ENCODE data around the gene MEAK7. TPM values are rescaled to one million over a fixed set of nuclear protein-coding genes. Genes with fewer than 3 reads are reported as not detected.

MEAK7 gene
- total and polyA plus RNA-seq, 2 donors (not counting 1 experiment from before 2014, with no cell fraction given), result 17.3 to 23.4 TPM

GRCh38 chr16:84535851-84536250, 31.4 kb upstream of the MEAK7 start:
- Histone ChIP-seq H3K27me3 (ENCODE audit: control insufficient read depth, insufficient read depth, low read length) (no peaks in the 10 kb centered on the region), H3K9ac (ENCODE audit: insufficient read depth, low read length) (no peak overlapping the region), H3K79me2 (ENCODE audit: control insufficient read depth, insufficient read depth, low read length) (no peaks in the 10 kb centered on the region), H3K27ac (ENCODE audit: insufficient read depth, low read length) (no peak overlapping the region), H3K4me1 (ENCODE audit: control insufficient read depth, extremely low read depth, insufficient read depth, low read length) (peaks cover 19% of the 10 kb centered on the region), H3K36me3 (ENCODE audit: control insufficient read depth, insufficient read depth, low read length) (no peaks in the 10 kb centered on the region), H3K4me3 (replicated peaks in 1 of 4; ENCODE audit: control extremely low read depth in 1 of 4, insufficient read depth in 1 of 4, low read depth in 3 of 4, low read length in 4 of 4) (no peak overlapping the region), H4K20me1 (ENCODE audit: control insufficient read depth, extremely low read depth, insufficient read depth, low read length) (no peaks in the 10 kb centered on the region), H3K9me3 (ENCODE audit: control insufficient read depth, insufficient read depth, low read depth, low read length) (no peaks in the 10 kb centered on the region), H3K4me2 (ENCODE audit: extremely low read depth, insufficient read depth, low read length) (no peak overlapping the region), H2AFZ (ENCODE audit: low read length) (no peak overlapping the region)
- no peak for DNase-seq (ENCODE audit: low read depth in 2 of 2)
- TF ChIP-seq CTCF (conservative IDR thresholded peaks at IDR 0.05 in 1 of 2, IDR thresholded peaks at IDR 0.05 in 1 of 2; ENCODE audit: low read depth in 1 of 2, low read length in 2 of 2) (no peak), EZH2 (IDR thresholded peaks at IDR 0.05; ENCODE audit: low read length, missing control alignments) (no peak)

- H3K36me3 ChIP-seq (ENCODE audit: control insufficient read depth, insufficient read depth, low read length), result no peaks in the 10 kb centered on the region
- H3K4me3 ChIP-seq (replicated peaks in 1 of 4; ENCODE audit: control extremely low read depth in 1 of 4, insufficient read depth in 1 of 4, low read depth in 3 of 4, low read length in 4 of 4), result no peak overlapping the region
- no peaks in the 10 kb centered on the region for H3K79me2 ChIP-seq (ENCODE audit: control insufficient read depth, insufficient read depth, low read length)
- H3K4me2 ChIP-seq (ENCODE audit: extremely low read depth, insufficient read depth, low read length), result no peak overlapping the region
- no peak for DNase-seq (ENCODE audit: low read depth in 2 of 2)
- no peaks in the 10 kb centered on the region for H4K20me1 ChIP-seq (ENCODE audit: control insufficient read depth, extremely low read depth, insufficient read depth, low read length)
- no peak overlapping the region for H2AFZ ChIP-seq (ENCODE audit: low read length)
- H3K9me3 ChIP-seq (ENCODE audit: control insufficient read depth, insufficient read depth, low read depth, low read length), result no peaks in the 10 kb centered on the region
- peaks cover 19% of the 10 kb centered on the region for H3K4me1 ChIP-seq (ENCODE audit: control insufficient read depth, extremely low read depth, insufficient read depth, low read length)
- H3K9ac ChIP-seq (ENCODE audit: insufficient read depth, low read length), result no peak overlapping the region
- H3K27ac ChIP-seq (ENCODE audit: insufficient read depth, low read length), result no peak overlapping the region
- H3K27me3 ChIP-seq (ENCODE audit: control insufficient read depth, insufficient read depth, low read length), result no peaks in the 10 kb centered on the region
- TF ChIP-seq EZH2 (IDR thresholded peaks at IDR 0.05; ENCODE audit: low read length, missing control alignments), result no peak
- no peak for TF ChIP-seq CTCF (conservative IDR thresholded peaks at IDR 0.05 in 1 of 2, IDR thresholded peaks at IDR 0.05 in 1 of 2; ENCODE audit: low read depth in 1 of 2, low read length in 2 of 2)
Measured at GRCh38 chr16:84535408-84535807, 30.9 kb upstream of the MEAK7 start.

- Histone ChIP-seq H4K20me1 (ENCODE audit: control insufficient read depth, extremely low read depth, insufficient read depth, low read length) (no peaks in the 10 kb centered on the region), H3K9ac (ENCODE audit: insufficient read depth, low read length) (no peak overlapping the region), H3K27ac (ENCODE audit: insufficient read depth, low read length) (no peak overlapping the region), H2AFZ (ENCODE audit: low read length) (no peak overlapping the region), H3K79me2 (ENCODE audit: control insufficient read depth, insufficient read depth, low read length) (no peaks in the 10 kb centered on the region), H3K27me3 (ENCODE audit: control insufficient read depth, insufficient read depth, low read length) (no peaks in the 10 kb centered on the region), H3K36me3 (ENCODE audit: control insufficient read depth, insufficient read depth, low read length) (no peaks in the 10 kb centered on the region), H3K4me3 (replicated peaks in 1 of 4; ENCODE audit: control extremely low read depth in 1 of 4, insufficient read depth in 1 of 4, low read depth in 3 of 4, low read length in 4 of 4) (no peak overlapping the region), H3K4me2 (ENCODE audit: extremely low read depth, insufficient read depth, low read length) (no peak overlapping the region), H3K9me3 (ENCODE audit: control insufficient read depth, insufficient read depth, low read depth, low read length) (no peaks in the 10 kb centered on the region), H3K4me1 (ENCODE audit: control insufficient read depth, extremely low read depth, insufficient read depth, low read length) (peaks cover 19% of the 10 kb centered on the region)
- TF ChIP-seq EZH2 (IDR thresholded peaks at IDR 0.05; ENCODE audit: low read length, missing control alignments), result no peak
- no peak for TF ChIP-seq CTCF (conservative IDR thresholded peaks at IDR 0.05 in 1 of 2, IDR thresholded peaks at IDR 0.05 in 1 of 2; ENCODE audit: low read depth in 1 of 2, low read length in 2 of 2)
- no peak for DNase-seq (ENCODE audit: low read depth in 2 of 2)
Measured at GRCh38 chr16:84534815-84535214, 30.4 kb upstream of the MEAK7 start.

Measured in fibroblast of lung (primary cell).